Measurements from ENCODE around the gene ACTL10.

Gene ACTL10

GRCh38 chr20:33686100-33686983, 19.6 kb downstream of the ACTL10 start, which contains the start of gene E2F1:
TSS of gene E2F1 (minus strand) at chr20:33686385. CDS start at chr20:33686264, 121 bp downstream.
- Histone ChIP-seq H3K27ac (ENCODE audit: low read depth in 2 of 2, low read length in 2 of 2) (peak within 1 kb of the TSS; percentile 44 to 75), H3K4me3 (ENCODE audit: low read length in 2 of 2) (peak within 1 kb of the TSS; percentile 65 to 73), H3K36me3 (ENCODE audit: control insufficient read depth in 2 of 2, insufficient read depth in 2 of 2, low read length in 2 of 2) (no peaks in the 10 kb centered on the region), H3K4me1 (ENCODE audit: control insufficient read depth in 2 of 2, insufficient read depth in 2 of 2, low read length in 2 of 2) (peaks cover 14 to 17% of the 10 kb centered on the region in 2 donors), H3K9me3 (ENCODE audit: control insufficient read depth in 2 of 2, low read length in 2 of 2) (no peaks in the 10 kb centered on the region), H3K27me3 (ENCODE audit: control insufficient read depth in 2 of 2, insufficient read depth in 2 of 2, low read length in 2 of 2) (no peaks in the 10 kb centered on the region), H3K9ac (ENCODE audit: low read depth in 1 of 2, low read length in 2 of 2) (peak within 1 kb of the TSS; percentile 52 to 58)

DNA sequence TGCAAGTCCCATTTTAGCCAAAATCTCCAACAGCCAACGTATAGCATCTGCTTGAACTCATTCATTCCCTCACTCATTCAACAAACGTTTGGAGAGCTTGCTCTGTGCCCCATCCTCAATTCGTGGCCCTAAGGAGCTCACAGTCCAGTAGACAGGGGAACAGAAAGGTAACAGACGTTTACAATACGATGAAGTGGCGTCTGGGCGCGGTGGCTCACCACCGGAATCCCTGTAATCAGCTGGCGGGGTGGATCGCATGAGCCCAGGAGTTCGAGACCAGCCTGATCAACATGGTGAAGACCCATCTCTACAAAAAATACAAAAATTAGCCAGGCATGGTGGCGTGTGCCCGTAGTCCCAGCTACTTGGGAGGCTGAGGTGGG, 20.2 kb downstream of the ACTL10 start:
- Histone ChIP-seq H3K27ac (ENCODE audit: low read depth in 2 of 2, low read length in 2 of 2) (peak overlapping the region in 1 of 2 donors; percentile 38), H3K4me3 (ENCODE audit: low read length in 2 of 2) (peak overlapping the region in 1 of 2 donors; percentile 73), H3K9ac (ENCODE audit: low read depth in 1 of 2, low read length in 2 of 2) (peak overlapping the region in 1 of 2 donors; percentile 48), H3K9me3 (ENCODE audit: control insufficient read depth in 2 of 2, low read length in 2 of 2) (no peaks in the 10 kb centered on the region), H3K36me3 (ENCODE audit: control insufficient read depth in 2 of 2, insufficient read depth in 2 of 2, low read length in 2 of 2) (no peaks in the 10 kb centered on the region), H3K4me1 (ENCODE audit: control insufficient read depth in 2 of 2, insufficient read depth in 2 of 2, low read length in 2 of 2) (peaks cover 14 to 17% of the 10 kb centered on the region in 2 donors), H3K27me3 (ENCODE audit: control insufficient read depth in 2 of 2, insufficient read depth in 2 of 2, low read length in 2 of 2) (no peaks in the 10 kb centered on the region)

GRCh38 chr20:33687370-33687915, 20.7 kb downstream of the ACTL10 start:
- Histone ChIP-seq H3K36me3 (ENCODE audit: control insufficient read depth in 2 of 2, insufficient read depth in 2 of 2, low read length in 2 of 2) (no peaks in the 10 kb centered on the region), H3K4me1 (ENCODE audit: control insufficient read depth in 2 of 2, insufficient read depth in 2 of 2, low read length in 2 of 2) (peaks cover 14 to 17% of the 10 kb centered on the region in 2 donors), H3K27me3 (ENCODE audit: control insufficient read depth in 2 of 2, insufficient read depth in 2 of 2, low read length in 2 of 2) (no peaks in the 10 kb centered on the region), H3K4me3 (ENCODE audit: low read length in 2 of 2) (no peak overlapping the region), H3K9ac (ENCODE audit: low read depth in 1 of 2, low read length in 2 of 2) (no peak overlapping the region), H3K9me3 (ENCODE audit: control insufficient read depth in 2 of 2, low read length in 2 of 2) (no peaks in the 10 kb centered on the region), H3K27ac (ENCODE audit: low read depth in 2 of 2, low read length in 2 of 2) (no peak overlapping the region)

GRCh38 chr20:33687993-33688937, 21.5 kb downstream of the ACTL10 start:
- Histone ChIP-seq H3K4me1 (ENCODE audit: control insufficient read depth in 2 of 2, insufficient read depth in 2 of 2, low read length in 2 of 2) (peaks cover 14 to 17% of the 10 kb centered on the region in 2 donors), H3K27ac (ENCODE audit: low read depth in 2 of 2, low read length in 2 of 2) (no peak overlapping the region), H3K36me3 (ENCODE audit: control insufficient read depth in 2 of 2, insufficient read depth in 2 of 2, low read length in 2 of 2) (no peaks in the 10 kb centered on the region), H3K4me3 (ENCODE audit: low read length in 2 of 2) (no peak overlapping the region), H3K9ac (ENCODE audit: low read depth in 1 of 2, low read length in 2 of 2) (no peak overlapping the region), H3K9me3 (ENCODE audit: control insufficient read depth in 2 of 2, low read length in 2 of 2) (no peaks in the 10 kb centered on the region), H3K27me3 (ENCODE audit: control insufficient read depth in 2 of 2, insufficient read depth in 2 of 2, low read length in 2 of 2) (no peaks in the 10 kb centered on the region)

DNA sequence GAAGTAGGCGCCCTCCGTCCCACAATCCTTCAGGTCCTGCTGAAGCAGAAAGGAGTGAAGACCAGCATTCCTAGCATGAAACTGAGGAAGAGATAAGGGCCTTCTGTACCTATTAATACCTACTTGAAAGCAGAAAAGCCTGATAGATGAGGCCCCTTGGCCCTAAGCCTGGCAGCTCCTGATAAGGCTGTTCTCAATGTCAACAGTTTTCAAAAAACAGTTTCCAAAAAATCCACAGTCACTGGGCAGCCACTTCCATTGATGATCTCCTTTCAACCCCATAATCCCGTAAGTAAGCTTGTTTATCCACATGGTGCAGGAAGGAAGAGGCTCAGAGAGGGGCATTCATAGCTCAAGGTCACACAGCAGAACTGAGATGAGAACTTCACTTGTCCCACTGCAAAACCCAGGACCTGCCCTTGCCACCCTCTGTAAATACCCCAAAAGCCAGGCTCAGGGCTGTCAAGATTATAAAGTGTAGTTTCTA, 22.2 kb downstream of the ACTL10 start:
- Histone ChIP-seq H3K4me1 (ENCODE audit: control insufficient read depth in 2 of 2, insufficient read depth in 2 of 2, low read length in 2 of 2) (peaks cover 14 to 17% of the 10 kb centered on the region in 2 donors), H3K4me3 (ENCODE audit: low read length in 2 of 2) (no peak overlapping the region), H3K27me3 (ENCODE audit: control insufficient read depth in 2 of 2, insufficient read depth in 2 of 2, low read length in 2 of 2) (no peaks in the 10 kb centered on the region), H3K27ac (ENCODE audit: low read depth in 2 of 2, low read length in 2 of 2) (no peak overlapping the region), H3K36me3 (ENCODE audit: control insufficient read depth in 2 of 2, insufficient read depth in 2 of 2, low read length in 2 of 2) (no peaks in the 10 kb centered on the region), H3K9me3 (ENCODE audit: control insufficient read depth in 2 of 2, low read length in 2 of 2) (no peaks in the 10 kb centered on the region), H3K9ac (ENCODE audit: low read depth in 1 of 2, low read length in 2 of 2) (no peak overlapping the region)

- Histone ChIP-seq H3K9me3 (ENCODE audit: control insufficient read depth in 2 of 2, low read length in 2 of 2) (no peaks in the 10 kb centered on the region), H3K4me1 (ENCODE audit: control insufficient read depth in 2 of 2, insufficient read depth in 2 of 2, low read length in 2 of 2) (peaks cover 14 to 16% of the 10 kb centered on the region in 2 donors), H3K4me3 (ENCODE audit: low read length in 2 of 2) (no peak overlapping the region)
Measured at GRCh38 chr20:33689493-33689892, 22.8 kb downstream of the ACTL10 start.

GRCh38 chr20:33689973-33690372, 23.2 kb downstream of the ACTL10 start:
- no peaks in the 10 kb centered on the region for H3K36me3 ChIP-seq (ENCODE audit: control insufficient read depth in 2 of 2, insufficient read depth in 2 of 2, low read length in 2 of 2)
- no peak overlapping the region for H3K9ac ChIP-seq (ENCODE audit: low read depth in 1 of 2, low read length in 2 of 2)
- H3K9me3 ChIP-seq (ENCODE audit: control insufficient read depth in 2 of 2, low read length in 2 of 2), result no peaks in the 10 kb centered on the region
- H3K4me1 ChIP-seq (ENCODE audit: control insufficient read depth in 2 of 2, insufficient read depth in 2 of 2, low read length in 2 of 2), result peaks cover 10 to 11% of the 10 kb centered on the region in 2 donors
- no peaks in the 10 kb centered on the region for H3K27me3 ChIP-seq (ENCODE audit: control insufficient read depth in 2 of 2, insufficient read depth in 2 of 2, low read length in 2 of 2)
- H3K4me3 ChIP-seq (ENCODE audit: low read length in 2 of 2), result no peak overlapping the region
- no peak overlapping the region for H3K27ac ChIP-seq (ENCODE audit: low read depth in 2 of 2, low read length in 2 of 2)

More at GRCh38 chr20:33689493-33689892, 22.8 kb downstream of the ACTL10 start:
- H3K27me3 ChIP-seq (ENCODE audit: control insufficient read depth in 2 of 2, insufficient read depth in 2 of 2, low read length in 2 of 2), result no peaks in the 10 kb centered on the region
- H3K27ac ChIP-seq (ENCODE audit: low read depth in 2 of 2, low read length in 2 of 2), result no peak overlapping the region
- no peak overlapping the region for H3K9ac ChIP-seq (ENCODE audit: low read depth in 1 of 2, low read length in 2 of 2)
- H3K36me3 ChIP-seq (ENCODE audit: control insufficient read depth in 2 of 2, insufficient read depth in 2 of 2, low read length in 2 of 2), result no peaks in the 10 kb centered on the region

DNA sequence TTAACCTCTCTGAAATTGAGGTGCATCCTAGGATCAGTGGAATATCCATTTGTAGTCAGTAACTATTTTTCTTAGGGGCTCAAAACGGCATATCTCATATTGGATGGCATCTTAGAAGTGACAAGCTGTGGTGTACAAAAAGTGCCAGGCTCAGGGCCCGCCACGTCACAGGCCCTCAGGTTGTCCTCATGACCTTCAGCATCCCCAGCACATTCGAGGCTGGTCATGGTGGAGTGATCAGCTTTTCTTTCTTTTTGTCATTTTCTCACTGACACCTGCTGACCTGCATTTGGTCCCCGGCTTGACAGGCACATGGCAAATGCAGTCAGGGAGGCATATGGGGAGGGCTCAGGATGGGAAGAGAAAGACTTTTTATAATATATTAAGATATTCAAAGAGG, 26.5 kb downstream of the ACTL10 start:
- Histone ChIP-seq H3K27me3 (ENCODE audit: control insufficient read depth in 2 of 2, insufficient read depth in 2 of 2, low read length in 2 of 2) (no peaks in the 10 kb centered on the region), H3K9me3 (ENCODE audit: control insufficient read depth in 2 of 2, low read length in 2 of 2) (no peaks in the 10 kb centered on the region), H3K36me3 (ENCODE audit: control insufficient read depth in 2 of 2, insufficient read depth in 2 of 2, low read length in 2 of 2) (no peaks in the 10 kb centered on the region), H3K4me1 (ENCODE audit: control insufficient read depth in 2 of 2, insufficient read depth in 2 of 2, low read length in 2 of 2) (no peaks in the 10 kb centered on the region), H3K4me3 (ENCODE audit: low read length in 2 of 2) (no peak overlapping the region), H3K27ac (ENCODE audit: low read depth in 2 of 2, low read length in 2 of 2) (no peak overlapping the region), H3K9ac (ENCODE audit: low read depth in 1 of 2, low read length in 2 of 2) (no peak overlapping the region)

DNA sequence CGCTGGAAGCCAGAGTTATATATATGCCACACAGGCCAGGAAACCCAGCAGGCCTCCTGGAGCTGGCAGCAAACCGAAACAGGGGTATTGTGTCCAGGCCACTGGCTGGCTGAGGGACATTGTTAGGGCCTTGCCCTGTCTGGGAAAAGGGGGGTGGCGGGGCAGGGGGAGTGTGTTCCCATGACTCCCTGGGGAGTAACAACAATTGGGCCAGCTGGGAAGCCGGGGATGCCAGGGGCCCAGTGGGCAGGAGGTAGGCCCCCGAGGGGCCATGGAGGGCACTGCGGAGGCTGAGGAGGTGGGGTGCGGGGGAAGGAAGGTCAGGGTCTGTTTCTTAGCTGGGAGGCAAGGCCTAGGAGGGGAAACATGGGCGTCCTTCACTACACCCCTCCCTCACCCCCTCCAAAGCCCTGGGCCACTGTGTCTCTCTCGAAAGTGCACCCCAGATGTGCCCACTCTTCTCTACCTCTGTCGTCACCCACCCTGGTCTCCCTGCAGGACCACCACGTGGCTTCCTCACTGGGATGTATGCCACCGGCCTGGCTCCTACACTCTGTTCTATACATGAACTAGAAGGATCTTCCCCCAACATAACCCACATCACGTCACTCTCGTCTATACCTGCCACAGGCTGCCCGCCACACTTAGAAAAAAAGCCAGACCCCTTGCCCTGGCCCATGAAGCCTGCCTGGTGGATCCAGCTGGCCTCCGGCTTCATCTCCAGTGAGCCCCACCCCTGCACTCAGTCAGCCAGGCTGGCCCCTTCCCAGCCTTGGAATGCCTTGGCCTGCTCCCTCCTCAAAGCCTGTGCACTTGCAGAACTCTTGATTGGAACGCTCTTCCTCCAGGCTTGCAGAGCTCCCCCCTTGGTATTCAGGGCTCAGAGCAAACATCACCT, 27.2 kb downstream of the ACTL10 start:
- H3K27ac ChIP-seq (ENCODE audit: low read depth in 2 of 2, low read length in 2 of 2), result no peak overlapping the region
- H3K4me1 ChIP-seq (ENCODE audit: control insufficient read depth in 2 of 2, insufficient read depth in 2 of 2, low read length in 2 of 2), result no peaks in the 10 kb centered on the region
- H3K9me3 ChIP-seq (ENCODE audit: control insufficient read depth in 2 of 2, low read length in 2 of 2), result no peaks in the 10 kb centered on the region
- no peak overlapping the region for H3K4me3 ChIP-seq (ENCODE audit: low read length in 2 of 2)
- no peaks in the 10 kb centered on the region for H3K27me3 ChIP-seq (ENCODE audit: control insufficient read depth in 2 of 2, insufficient read depth in 2 of 2, low read length in 2 of 2)
- no peak overlapping the region for H3K9ac ChIP-seq (ENCODE audit: low read depth in 1 of 2, low read length in 2 of 2)
- H3K36me3 ChIP-seq (ENCODE audit: control insufficient read depth in 2 of 2, insufficient read depth in 2 of 2, low read length in 2 of 2), result no peaks in the 10 kb centered on the region
